ENCODE data around the gene RNF19B. TPM values are rescaled to one million over a fixed set of nuclear protein-coding genes. Genes with fewer than 3 reads are reported as not detected.

RNF19B gene
- total and polyA plus RNA-seq, 10 of the 15 experiments (the other 5 are each of a cell fraction or from before 2014, with no cell fraction given): 2.8 to 32.6 (median 16.6) TPM

- TF ChIP-seq ZBTB4 (CRISPR knock-in tag; IDR thresholded peaks at IDR 0.05) (no peak), CHD2 (IDR thresholded peaks at IDR 0.05; ENCODE audit: borderline replicate concordance, low read depth, low read length) (peak; percentile 71; the same call in 1 of the 2 replicates), SMC3 (IDR thresholded peaks at IDR 0.05; ENCODE audit: borderline replicate concordance, low read length) (peak; percentile 21; the same call in 1 of the 2 replicates), NFIC (IDR thresholded peaks at IDR 0.05; ENCODE audit: low read depth, low read length) (peak; percentile 79), ZNF592 (IDR thresholded peaks at IDR 0.05) (0 out of 2 replicates have a peak, but pooled peaks have one; percentile 33), ATF7 (IDR thresholded peaks at IDR 0.05; ENCODE audit: low read depth) (peak; percentile 92), TCF3 (IDR thresholded peaks at IDR 0.05; ENCODE audit: borderline replicate concordance, insufficient read depth, low read depth, low read length) (0 out of 2 replicates have a peak, but pooled peaks have one; percentile 33), WRNIP1 (IDR thresholded peaks at IDR 0.05; ENCODE audit: borderline replicate concordance, low read depth, low read length) (no peak), NKRF (conservative IDR thresholded peaks at IDR 0.05) (no peak), TCF12 (IDR thresholded peaks at IDR 0.05; ENCODE audit: low read depth, low read length) (0 out of 2 replicates have a peak, but pooled peaks have one; percentile 49), NR2F1 (conservative IDR thresholded peaks at IDR 0.05) (peak; percentile 92), PAX5 (IDR thresholded peaks at IDR 0.05; ENCODE audit: borderline replicate concordance, low read depth, low read length) (peak; percentile 85), ELK1 (IDR thresholded peaks at IDR 0.05; ENCODE audit: low read depth, low read length) (peak; percentile 58; the same call in 1 of the 2 replicates), SREBF1 (IDR thresholded peaks at IDR 0.05; ENCODE audit: low read length) (no peak), NR2C2 (IDR thresholded peaks at IDR 0.05; ENCODE audit: borderline replicate concordance, control insufficient read depth, insufficient read length, low read depth) (no peak)
These were observed 16.6 kb upstream of the RNF19B start (continued) for GRCh38 chr1:32981003-32981901.
